ENCODE results near the gene EOMES. TPM values are rescaled to one million over a fixed set of nuclear protein-coding genes. Genes with fewer than 3 reads are reported as not detected.

Gene EOMES
- total RNA-seq, 1 donor from 2014 or later = not detected

- no peak for FAIRE-seq
- no peak for DNase-seq (ENCODE audit: low read depth)
- TF ChIP-seq CTCF (IDR thresholded peaks at IDR 0.05; ENCODE audit: insufficient read depth, low read length, severe bottlenecking) = no peak
These were observed 27.5 kb upstream of the EOMES start for GRCh38 chr3:27749643-27750042.

GRCh38 chr3:27746838-27747237 is 24.7 kb upstream of the EOMES start:
- no peak for TF ChIP-seq CTCF (IDR thresholded peaks at IDR 0.05; ENCODE audit: insufficient read depth, low read length, severe bottlenecking)
- DNase-seq (ENCODE audit: low read depth) (no peak), FAIRE-seq (no peak)
- Histone ChIP-seq H3K36me3 (ENCODE audit: control insufficient read depth, insufficient read depth, low read length) (no peaks in the 10 kb centered on the region), H3K4me3 (ENCODE audit: low read depth, low read length) (no peak overlapping the region), H3K27me3 (ENCODE audit: control insufficient read depth, insufficient read depth, low read length) (no peaks in the 10 kb centered on the region)

More at GRCh38 chr3:27749643-27750042, 27.5 kb upstream of the EOMES start:
- Histone ChIP-seq H3K4me3 (ENCODE audit: low read depth, low read length) (no peak overlapping the region), H3K36me3 (ENCODE audit: control insufficient read depth, insufficient read depth, low read length) (no peaks in the 10 kb centered on the region), H3K27me3 (ENCODE audit: control insufficient read depth, insufficient read depth, low read length) (no peaks in the 10 kb centered on the region)

DNA sequence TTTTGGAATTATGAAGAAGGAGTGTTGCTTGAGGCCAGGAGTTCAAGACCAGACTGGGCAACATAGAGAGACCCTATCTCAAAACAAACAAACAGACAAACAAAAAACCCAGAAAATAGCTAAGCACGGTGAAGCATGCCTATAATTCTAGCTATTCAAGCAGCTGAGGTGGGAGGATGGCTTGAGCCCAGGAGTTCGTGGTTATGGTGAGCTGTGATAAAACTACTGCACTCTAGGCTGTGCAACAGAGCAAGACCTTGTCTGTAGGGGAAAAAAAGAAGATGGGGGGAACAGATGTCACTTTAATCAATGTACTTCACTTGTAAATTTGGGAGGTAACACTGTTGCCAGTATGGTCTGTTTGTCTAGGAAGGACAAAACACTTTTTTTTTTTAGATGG is 18.7 kb upstream of the EOMES start:
- no peak for FAIRE-seq
- no peaks in the 10 kb centered on the region for H3K36me3 ChIP-seq (ENCODE audit: control insufficient read depth, insufficient read depth, low read length)
- TF ChIP-seq CTCF (IDR thresholded peaks at IDR 0.05; ENCODE audit: insufficient read depth, low read length, severe bottlenecking) = no peak

GRCh38 chr3:27737091-27737490 is 15.0 kb upstream of the EOMES start:
- H3K27me3 ChIP-seq (ENCODE audit: control insufficient read depth, insufficient read depth, low read length) = no peaks in the 10 kb centered on the region
- H3K36me3 ChIP-seq (ENCODE audit: control insufficient read depth, insufficient read depth, low read length) = no peaks in the 10 kb centered on the region
- H3K4me3 ChIP-seq (ENCODE audit: low read depth, low read length) = no peak overlapping the region
- DNase-seq (ENCODE audit: low read depth) (no peak), FAIRE-seq (no peak)
- TF ChIP-seq CTCF (IDR thresholded peaks at IDR 0.05; ENCODE audit: insufficient read depth, low read length, severe bottlenecking) = no peak

More for the DNA sequence above, 18.7 kb upstream of the EOMES start:
- no peak for DNase-seq (ENCODE audit: low read depth)
- no peak overlapping the region for H3K4me3 ChIP-seq (ENCODE audit: low read depth, low read length)
- no peaks in the 10 kb centered on the region for H3K27me3 ChIP-seq (ENCODE audit: control insufficient read depth, insufficient read depth, low read length)

- H3K4me3 ChIP-seq (ENCODE audit: low read depth, low read length) = no peak overlapping the region
- FAIRE-seq (no peak), DNase-seq (ENCODE audit: low read depth) (no peak)
- no peaks in the 10 kb centered on the region for H3K36me3 ChIP-seq (ENCODE audit: control insufficient read depth, insufficient read depth, low read length)
- no peak for TF ChIP-seq CTCF (IDR thresholded peaks at IDR 0.05; ENCODE audit: insufficient read depth, low read length, severe bottlenecking)
- peaks cover 44% of the 10 kb centered on the region for H3K27me3 ChIP-seq (ENCODE audit: control insufficient read depth, insufficient read depth, low read length)
These were observed 8.9 kb upstream of the EOMES start for GRCh38 chr3:27730774-27731659.

Data from bronchial epithelial cell (primary cell).